Prostate gland (tissue), 2 donors: Measurements from ENCODE around the gene UBFD1. TPM values are rescaled to one million over a fixed set of nuclear protein-coding genes. Genes with fewer than 3 reads are reported as not detected.

Source experiments
- DNase-seq: peaks from one replicate; pipeline ENCODE4 v3.0.0-alpha.2; 2019; ENCODE audit warnings: low spot score
- H3K27ac ChIP-seq, 2 donors: fragments of 200-600 bp; sonication (generic); 2 replicates each; pipeline ENCODE4 v1.5.1; 2017 to 2019
- H3K27me3 ChIP-seq: fragments of 200-600 bp; sonication (generic); replicated peaks from 2 replicates; pipeline ENCODE4 v1.5.1; 2019; ENCODE audit not compliant: insufficient read depth
- H3K36me3 ChIP-seq, 2 donors: fragments of 200-600 bp; sonication (generic); 1 replicate in 1 of 2; 2 replicates in 1 of 2; pipeline versions ENCODE4 v1.5.1 to v1.8.1; 2017 to 2019
- H3K4me1 ChIP-seq: fragments of 200-600 bp; sonication (generic); replicated peaks from 2 replicates; pipeline ENCODE4 v1.5.1; 2019
- H3K4me3 ChIP-seq, 2 donors: fragments of 200-600 bp; sonication (generic); 2 replicates each; pipeline ENCODE4 v1.5.1; 2017 to 2019
- H3K9me3 ChIP-seq: fragments of 200-600 bp; sonication (generic); 2 replicates; pipeline ENCODE4 v1.5.1; 2017
- CTCF ChIP-seq, 4 experiments: fragments of 200-600 bp in 2 of 4; fragments of 450-650 bp in 2 of 4; sonication (generic) in 2 of 4; IDR thresholded peaks; 1 replicate in 3 of 4; 2 replicates in 1 of 4; pipeline ENCODE4 v1.5.1; 2016 to 2019; ENCODE audit warnings: antibody characterized with exemption in 4 of 4, mild to moderate bottlenecking in 2 of 4, moderate library complexity in 2 of 4
- POLR2A ChIP-seq: fragments of 450-650 bp; IDR thresholded peaks from one replicate; pipeline ENCODE4 v1.6.1; 2016; ENCODE audit warnings: antibody characterized with exemption, mild to moderate bottlenecking
- POLR2AphosphoS5 ChIP-seq: sonication (generic); formaldehyde crosslinking; IDR thresholded peaks from one replicate; pipeline ENCODE4 v1.6.1; 2017; ENCODE audit warnings: antibody characterized with exemption
- WGBS: methylation state at CpG from one replicate; pipeline ENCODE4 v1.1.5; 2018; 5-methylcytosine and 5-hydroxymethylcytosine counted together
- intact Hi-C: fragments of 100-400 bp; cut with DNase I; formaldehyde crosslinking; loops from one replicate; pipeline ENCODE4 v1.14.2; 2022
- total RNA-seq, 2 donors: library from RNA; depleted of rRNA; stranded (reverse); fragments of >200 nt; gene quantifications; one replicate each; pipeline ENCODE4 v1.1.0, GENCODE V29; 2016

The UBFD1 gene
- total RNA-seq, 2 donors from 2014 or later = 92.2 to 218 TPM

GRCh38 chr16:23564575-23565363, 7.2 kb downstream of the UBFD1 start:
- Histone ChIP-seq H3K27ac (no peak overlapping the region), H3K27me3 (no peaks in the 10 kb centered on the region), H3K4me3 (no peak overlapping the region), H3K9me3 (no peaks in the 10 kb centered on the region), H3K36me3 (peaks cover 17% of the 10 kb centered on the region in 2 donors), H3K4me1 (no peaks in the 10 kb centered on the region)
- 54% methylated on average over 9 of the region's 9 CpGs for WGBS
- DNase-seq = peak; percentile 22
- TF ChIP-seq CTCF (IDR thresholded peaks at IDR 0.05) (no peak), POLR2AphosphoS5 (peak; percentile 29), POLR2A (no peak)
- intact Hi-C loops = no loop called here

- H3K27me3 ChIP-seq = no peaks in the 10 kb centered on the region
- no peak overlapping the region for H3K27ac ChIP-seq
- TF ChIP-seq POLR2AphosphoS5 (no peak), CTCF (IDR thresholded peaks at IDR 0.05) (no peak), POLR2A (no peak)
- WGBS = 95% methylated on average over 8 of the region's 8 CpGs
- no peaks in the 10 kb centered on the region for H3K9me3 ChIP-seq
- no peaks in the 10 kb centered on the region for H3K4me1 ChIP-seq
- intact Hi-C loops = no loop called here
- DNase-seq = no peak
- peaks cover 10 to 29% of the 10 kb centered on the region in 2 donors for H3K36me3 ChIP-seq
- H3K4me3 ChIP-seq = no peak overlapping the region
Observed at GRCh38 chr16:23566724-23567123, 9.2 kb downstream of the UBFD1 start.

- no peak overlapping the region for H3K4me3 ChIP-seq
- H3K4me1 ChIP-seq = no peaks in the 10 kb centered on the region
- no peaks in the 10 kb centered on the region for H3K9me3 ChIP-seq
- H3K36me3 ChIP-seq = peaks cover 8 to 23% of the 10 kb centered on the region in 2 donors
- DNase-seq = no peak
- WGBS = 88% methylated on average over 3 of the region's 3 CpGs
- no peak overlapping the region for H3K27ac ChIP-seq
- H3K27me3 ChIP-seq = no peaks in the 10 kb centered on the region
- TF ChIP-seq POLR2A (no peak), CTCF (IDR thresholded peaks at IDR 0.05) (no peak), POLR2AphosphoS5 (no peak)
- intact Hi-C loops = no loop called here
Observed at GRCh38 chr16:23567602-23568001, 10.1 kb downstream of the UBFD1 start.

- H3K4me1 ChIP-seq = no peaks in the 10 kb centered on the region
- 86% methylated on average over 8 of the region's 8 CpGs for WGBS
- TF ChIP-seq CTCF (IDR thresholded peaks at IDR 0.05) (no peak), POLR2A (no peak), POLR2AphosphoS5 (no peak)
- H3K27ac ChIP-seq = no peak overlapping the region
- no peak for DNase-seq
- intact Hi-C loops = no loop called here
- no peaks in the 10 kb centered on the region for H3K9me3 ChIP-seq
- H3K27me3 ChIP-seq = no peaks in the 10 kb centered on the region
- H3K36me3 ChIP-seq = peaks cover 5 to 12% of the 10 kb centered on the region in 2 donors
- no peak overlapping the region for H3K4me3 ChIP-seq
Observed at GRCh38 chr16:23570992-23571632, 13.6 kb downstream of the UBFD1 start.
